HG02763 (cell line): ENCODE results near the gene IRF5.
A peak's percentile ranks its signal among the peaks of the same experiment; 100 is the strongest.

Experiments used
- ATAC-seq: cut with Tn5 transposase; IDR thresholded peaks from one replicate; pipeline ENCODE4 v1.9.1; 2021; ENCODE audit warnings: mild to moderate bottlenecking, moderate library complexity; ENCODE audit not compliant: unreplicated experiment

Gene IRF5

DNA sequence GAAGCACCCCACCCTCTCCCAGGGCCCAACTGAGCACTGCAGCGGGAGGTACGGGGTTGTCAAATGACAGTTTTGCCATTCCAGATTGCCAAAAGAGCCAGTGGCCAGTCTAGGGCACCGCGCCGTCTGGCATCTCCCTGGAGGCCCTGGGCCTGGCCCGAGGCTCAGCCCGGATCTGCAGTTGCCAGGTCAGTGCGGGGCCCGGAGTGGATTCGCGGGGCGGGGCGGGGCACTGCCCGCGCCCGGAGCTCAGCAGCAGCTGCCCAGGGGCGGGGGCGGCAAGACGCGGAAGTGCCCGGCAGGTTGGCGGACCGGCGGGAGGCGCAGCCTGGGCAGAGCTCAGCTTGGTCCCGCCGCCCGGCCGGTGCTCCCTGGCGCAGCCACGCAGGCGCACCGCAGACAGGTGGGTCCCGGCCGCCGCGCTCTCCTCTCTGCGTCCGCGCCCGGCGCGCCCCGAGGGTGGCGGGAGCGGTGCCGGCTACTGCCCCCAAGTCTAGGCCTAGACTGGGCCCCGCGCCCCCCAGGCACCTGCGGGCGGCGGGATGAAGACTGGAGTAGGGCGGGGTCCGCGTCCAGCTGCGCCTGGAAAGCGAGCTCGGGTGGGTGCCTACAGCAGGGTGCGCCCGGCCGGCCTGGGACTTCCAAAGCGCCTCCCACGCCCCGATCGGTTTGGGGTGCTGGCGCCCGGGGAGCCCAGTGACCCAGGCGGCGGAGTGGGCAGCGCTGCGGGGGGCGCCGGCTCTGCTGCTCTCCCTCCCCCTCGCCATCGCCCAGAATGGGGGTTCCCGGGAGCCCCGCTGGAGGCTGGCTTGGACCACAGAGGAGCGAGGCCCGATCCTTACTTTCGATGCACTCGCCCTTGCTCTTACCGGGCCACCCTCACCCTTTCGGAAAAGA is at the start of gene IRF5:
Gene IRF5, plus strand, starts transcription at position 281 of the 897 bp plus-strand sequence. CDS start 4,155 bp downstream, outside the sequence.
- ATAC-seq = no peak

DNA sequence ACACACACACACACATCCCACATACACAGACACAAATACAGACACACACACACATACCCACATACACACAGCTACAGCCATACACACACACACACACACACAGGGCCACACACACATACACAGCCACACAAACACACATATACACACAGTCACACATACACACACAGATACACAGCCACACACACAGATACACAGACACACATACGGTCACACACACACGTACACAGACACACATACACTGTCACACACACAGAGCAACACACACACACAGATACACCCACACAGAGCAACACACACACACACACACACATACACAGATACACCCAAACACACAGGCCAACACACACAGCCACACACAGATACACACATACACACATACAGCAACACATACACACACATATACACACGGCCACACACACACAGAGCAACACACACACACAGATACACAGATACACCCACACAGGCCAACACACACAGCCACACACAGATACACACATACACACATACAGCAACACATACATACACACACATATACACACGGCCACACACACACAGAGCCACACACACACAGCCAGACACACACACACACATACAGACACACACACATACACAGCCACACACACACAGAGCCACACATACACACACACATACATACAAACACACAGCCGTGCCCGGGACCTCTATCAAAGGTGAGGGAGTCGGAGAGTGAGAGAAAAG is 49.5 kb upstream of the IRF5 start:
- no peak for ATAC-seq

DNA sequence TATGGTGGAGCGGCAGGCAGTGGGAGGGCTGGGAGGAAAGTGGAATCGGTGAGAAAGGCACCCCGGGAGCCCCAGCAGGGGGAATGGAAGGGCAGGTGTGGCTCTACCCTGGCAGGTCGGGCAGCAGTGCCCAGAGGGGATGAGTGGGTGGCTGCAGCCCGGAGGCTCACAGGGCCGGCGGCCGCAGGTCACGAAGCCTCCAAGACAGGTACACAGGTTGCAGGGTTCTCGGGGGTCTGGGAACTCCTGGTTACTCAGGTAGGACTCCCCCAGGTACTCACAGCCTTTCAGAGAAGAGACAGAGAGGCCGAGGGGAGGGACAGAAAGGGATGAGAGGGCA is 49.0 kb upstream of the IRF5 start:
- ATAC-seq = no peak

- ATAC-seq = no peak
Measured at GRCh38 chr7:128889121-128889520, 48.6 kb upstream of the IRF5 start.

DNA sequence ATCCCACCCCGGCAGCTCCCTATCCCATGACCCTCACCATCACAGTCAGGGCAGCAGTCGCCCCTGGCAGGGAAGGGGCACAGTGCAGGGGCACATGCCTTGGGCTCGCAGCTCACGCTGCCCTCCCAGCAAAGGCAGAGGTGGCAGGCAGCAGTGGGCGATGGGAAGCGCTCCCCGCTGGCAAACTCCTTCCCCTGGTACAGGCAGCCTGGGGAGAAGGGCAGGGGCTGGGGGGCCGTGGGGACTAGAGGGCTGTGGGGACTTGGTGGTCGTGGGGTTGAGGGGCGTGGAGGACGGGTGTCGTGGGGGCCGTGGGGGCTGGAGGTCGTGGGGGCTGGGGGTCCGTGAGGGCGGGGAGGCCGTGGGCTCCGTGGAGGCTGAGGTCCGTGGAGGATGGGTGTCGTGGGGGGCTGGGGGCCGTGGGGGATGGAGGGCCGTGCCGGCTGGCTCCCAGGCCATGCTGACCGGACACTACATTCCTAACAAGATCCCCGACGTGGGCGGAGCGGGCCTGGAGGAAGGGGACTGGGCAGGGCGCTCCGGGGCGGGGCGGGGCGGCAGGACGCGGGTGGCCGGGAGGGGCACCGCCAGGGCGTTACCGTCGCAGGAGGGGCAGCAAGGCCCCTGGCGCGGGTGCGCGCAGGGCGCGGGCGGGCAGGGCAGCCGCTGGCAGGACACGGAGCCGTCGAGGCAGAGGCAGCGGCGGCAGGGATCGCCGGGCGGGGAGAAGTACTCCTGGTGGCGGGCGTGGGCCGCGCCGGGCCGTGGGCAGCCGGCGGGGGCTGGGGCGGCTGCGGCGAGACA is 47.2 kb upstream of the IRF5 start:
- ATAC-seq = no peak

GRCh38 chr7:128891110-128891941 is 46.4 kb upstream of the IRF5 start:
- no peak for ATAC-seq

GRCh38 chr7:128891942-128892269 is 45.8 kb upstream of the IRF5 start:
- no peak for ATAC-seq

GRCh38 chr7:128892521-128893250 is 45.0 kb upstream of the IRF5 start:
- no peak for ATAC-seq

DNA sequence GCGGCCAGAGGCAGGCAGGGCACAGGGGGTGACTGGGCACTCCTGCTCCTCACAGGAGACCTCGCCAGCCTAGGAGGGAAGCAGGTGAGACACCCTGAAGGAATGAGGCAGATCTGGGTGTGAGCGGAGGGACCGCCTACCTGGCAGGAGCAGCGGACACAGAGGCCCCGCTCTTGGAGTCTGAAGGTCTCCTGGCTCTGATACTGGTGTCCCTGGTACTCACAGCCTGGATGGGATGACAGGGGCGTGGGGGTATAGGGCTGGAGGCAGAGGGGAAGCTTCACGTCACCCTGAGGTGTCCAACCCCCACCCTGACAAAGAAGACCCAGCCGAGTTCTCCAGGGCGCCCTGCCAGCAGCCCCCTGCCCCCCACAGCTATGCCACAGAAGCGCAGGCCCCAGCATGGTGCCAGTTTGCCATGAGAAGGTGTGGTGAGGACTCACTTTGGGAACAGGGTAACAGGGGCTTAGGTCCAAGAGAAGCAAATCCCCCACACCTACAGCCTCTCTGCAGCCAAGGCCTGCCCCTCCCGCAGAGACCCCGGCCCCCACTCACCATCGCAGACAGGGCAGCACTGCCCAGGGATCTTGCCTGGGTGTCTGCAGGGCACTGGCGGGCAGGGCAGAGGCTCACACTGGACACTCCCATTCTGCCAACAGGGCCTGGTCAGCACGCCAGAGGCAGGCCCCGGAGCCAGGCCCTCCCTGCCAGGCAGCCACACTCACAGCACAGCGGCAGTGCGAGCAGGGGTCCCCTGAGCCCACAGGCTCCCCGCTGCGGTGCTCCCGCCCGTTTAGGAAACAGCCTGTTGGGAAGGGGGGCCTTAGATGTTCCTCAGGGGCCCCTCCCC is 44.3 kb upstream of the IRF5 start:
- ATAC-seq = no peak

- no peak for ATAC-seq
Measured at GRCh38 chr7:128894101-128894440, 43.7 kb upstream of the IRF5 start.

GRCh38 chr7:128895320-128895719 is 42.4 kb upstream of the IRF5 start:
- no peak for ATAC-seq

DNA sequence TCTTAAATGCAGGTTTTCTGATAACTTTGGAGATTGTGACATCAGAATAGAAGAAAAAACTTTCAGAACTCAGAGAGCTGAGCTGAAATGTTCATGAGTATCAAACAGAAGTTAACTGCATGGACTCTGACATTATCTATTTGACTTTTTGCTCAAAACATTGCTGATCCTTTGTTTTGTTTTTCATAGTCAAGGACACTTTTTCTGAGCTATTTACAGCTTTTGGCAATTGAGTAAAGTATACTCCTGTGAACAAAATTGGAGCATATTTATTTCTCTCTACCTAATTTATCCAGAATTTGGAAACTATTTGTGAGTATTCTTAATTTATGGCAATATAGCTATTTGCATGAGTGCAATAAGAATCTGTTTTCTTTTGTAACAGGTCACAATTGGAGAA is 38.3 kb upstream of the IRF5 start:
- no peak for ATAC-seq

GRCh38 chr7:128900237-128900636 is 37.5 kb upstream of the IRF5 start:
- no peak for ATAC-seq

GRCh38 chr7:128902761-128903585 is 34.8 kb upstream of the IRF5 start:
- no peak for ATAC-seq

DNA sequence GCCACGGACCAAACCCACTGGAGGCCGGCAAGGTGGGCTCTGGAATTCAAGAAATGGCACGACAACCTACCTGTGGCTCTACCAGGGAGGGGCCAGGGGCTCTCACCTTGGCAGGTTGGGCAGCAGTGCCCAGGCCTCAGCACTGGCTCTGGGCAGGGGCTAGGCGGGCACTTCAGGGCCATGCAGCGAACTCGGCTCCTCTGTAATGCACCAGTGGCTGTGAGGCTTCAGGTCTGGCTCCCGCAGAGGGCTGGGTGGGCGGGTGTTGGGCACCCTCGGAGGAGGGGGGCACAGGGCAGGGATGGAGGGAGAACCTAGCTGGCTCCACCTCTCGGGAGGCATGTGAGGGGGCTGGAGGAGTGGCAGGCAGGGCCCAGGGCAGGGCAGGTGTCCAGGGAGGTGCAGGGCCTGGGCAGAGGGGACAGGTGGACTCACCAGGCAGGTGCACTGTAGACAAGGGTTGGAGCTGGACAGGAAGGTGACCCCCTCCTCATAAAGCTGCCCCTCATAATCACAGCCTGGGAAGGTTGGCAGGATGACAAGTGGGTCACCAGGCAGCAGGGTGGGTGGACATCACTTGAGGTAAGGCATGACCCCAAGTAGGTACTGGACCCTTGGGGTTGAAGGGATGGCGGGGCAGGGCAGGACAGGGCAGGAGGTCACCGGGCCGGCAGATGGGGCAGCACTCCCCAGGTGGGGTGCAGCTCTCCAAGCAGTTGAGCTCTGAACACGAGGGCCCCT is 33.9 kb upstream of the IRF5 start:
- no peak for ATAC-seq

DNA sequence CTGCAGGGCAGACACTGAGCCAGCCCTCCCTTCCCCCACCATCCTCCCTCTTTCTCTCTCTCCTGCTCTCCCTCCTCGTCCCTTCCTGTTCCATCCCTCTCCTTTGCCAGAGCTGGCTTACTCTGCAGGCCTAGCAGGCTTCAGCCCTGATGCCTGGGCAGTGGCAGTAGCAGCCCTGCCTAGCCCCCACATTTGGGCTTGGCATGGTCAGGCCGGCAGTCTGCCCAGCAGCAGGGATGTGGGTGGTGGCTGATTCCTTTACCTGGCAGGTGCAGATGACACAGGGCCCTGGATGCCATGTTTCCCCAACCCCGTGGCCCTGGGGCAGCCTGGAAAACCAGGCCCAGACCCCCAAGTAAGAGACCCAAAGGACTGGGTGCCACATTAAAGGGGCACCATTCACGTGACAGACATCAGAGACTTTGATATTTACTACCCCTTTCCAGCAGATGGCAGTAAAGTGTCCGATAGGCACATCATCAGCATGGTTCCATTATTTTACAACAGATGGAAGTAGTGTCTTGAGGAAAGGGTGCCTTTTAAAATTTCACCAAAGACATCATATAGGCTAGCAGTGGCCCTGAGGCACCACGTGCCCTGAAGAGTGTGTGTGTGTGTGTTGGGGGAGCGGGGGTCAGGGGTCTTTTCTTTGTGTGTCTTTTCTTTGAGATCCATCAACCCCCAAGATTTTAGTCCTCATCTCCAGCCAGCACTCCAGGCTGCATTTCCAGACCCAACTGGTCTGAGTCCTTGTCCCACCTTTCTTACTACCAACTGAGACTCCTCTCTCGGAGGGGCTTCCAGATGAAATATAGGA is 33.1 kb upstream of the IRF5 start:
- peak; percentile 43 for ATAC-seq
